ENCODE results near the gene RAD51C. TPM values are rescaled to one million over a fixed set of nuclear protein-coding genes. Genes with fewer than 3 reads are reported as not detected.

The RAD51C gene
- total RNA-seq, 1 experiment from 2014 or later: 15.2 TPM

- CTCF ChIA-PET: interaction anchor here (0.7 to 1.4 kb wide), 2 partner anchors 87 to 337 kb away, joined by 3 to 9 read pairs; no protein-coding TSS in a partner anchor
- Mint-ChIP-seq H3K9me3 (no peaks in the 10 kb centered on the region), H3K36me3 (no peaks in the 10 kb centered on the region), H3K4me3 (no peak overlapping the region), H3K27me3 (ENCODE audit: low read depth) (no peaks in the 10 kb centered on the region; the same call in 1 of the 2 replicates), H3K4me1 (peaks cover 14% of the 10 kb centered on the region), H3K27ac (no peak overlapping the region)
- POLR2A ChIA-PET: no interaction called here
- no peak for DNase-seq (ENCODE audit: low spot score)
- no peak for TF ChIP-seq ELF4 (CRISPR knock-in tag; IDR thresholded peaks at IDR 0.05; ENCODE audit: low read depth)
- TF ChIP-seq NFE2L1 (CRISPR knock-in tag; IDR thresholded peaks at IDR 0.05): no peak
- no peak for TF ChIP-seq FOXJ3 (CRISPR knock-in tag; IDR thresholded peaks at IDR 0.05; ENCODE audit: borderline replicate concordance)
- no peak for TF ChIP-seq SMAD3 (CRISPR knock-in tag; IDR thresholded peaks at IDR 0.05; ENCODE audit: borderline replicate concordance)
- no peak for TF ChIP-seq ZNF219 (CRISPR knock-in tag; IDR thresholded peaks at IDR 0.05; ENCODE audit: borderline replicate concordance)
- TF ChIP-seq CREM (CRISPR knock-in tag; IDR thresholded peaks at IDR 0.05): no peak
- TF ChIP-seq MYBL2 (CRISPR knock-in tag; IDR thresholded peaks at IDR 0.05): no peak
- TF ChIP-seq, protein P1, sequence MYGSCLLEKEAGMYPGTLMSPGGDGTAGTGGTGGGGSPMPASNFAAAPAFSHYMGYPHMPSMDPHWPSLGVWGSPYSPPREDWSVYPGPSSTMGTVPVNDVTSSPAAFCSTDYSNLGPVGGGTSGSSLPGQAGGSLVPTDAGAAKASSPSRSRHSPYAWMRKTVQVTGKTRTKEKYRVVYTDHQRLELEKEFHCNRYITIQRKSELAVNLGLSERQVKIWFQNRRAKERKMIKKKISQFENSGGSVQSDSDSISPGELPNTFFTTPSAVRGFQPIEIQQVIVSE (CRISPR knock-in tag; IDR thresholded peaks at IDR 0.05; ENCODE audit: borderline replicate concordance): no peak
- no peak for TF ChIP-seq ZNF532 (CRISPR knock-in tag; IDR thresholded peaks at IDR 0.05; ENCODE audit: borderline replicate concordance)
- no peak for TF ChIP-seq IRF2 (CRISPR knock-in tag; IDR thresholded peaks at IDR 0.05; ENCODE audit: borderline replicate concordance, low read depth)
- TF ChIP-seq, protein P2, sequence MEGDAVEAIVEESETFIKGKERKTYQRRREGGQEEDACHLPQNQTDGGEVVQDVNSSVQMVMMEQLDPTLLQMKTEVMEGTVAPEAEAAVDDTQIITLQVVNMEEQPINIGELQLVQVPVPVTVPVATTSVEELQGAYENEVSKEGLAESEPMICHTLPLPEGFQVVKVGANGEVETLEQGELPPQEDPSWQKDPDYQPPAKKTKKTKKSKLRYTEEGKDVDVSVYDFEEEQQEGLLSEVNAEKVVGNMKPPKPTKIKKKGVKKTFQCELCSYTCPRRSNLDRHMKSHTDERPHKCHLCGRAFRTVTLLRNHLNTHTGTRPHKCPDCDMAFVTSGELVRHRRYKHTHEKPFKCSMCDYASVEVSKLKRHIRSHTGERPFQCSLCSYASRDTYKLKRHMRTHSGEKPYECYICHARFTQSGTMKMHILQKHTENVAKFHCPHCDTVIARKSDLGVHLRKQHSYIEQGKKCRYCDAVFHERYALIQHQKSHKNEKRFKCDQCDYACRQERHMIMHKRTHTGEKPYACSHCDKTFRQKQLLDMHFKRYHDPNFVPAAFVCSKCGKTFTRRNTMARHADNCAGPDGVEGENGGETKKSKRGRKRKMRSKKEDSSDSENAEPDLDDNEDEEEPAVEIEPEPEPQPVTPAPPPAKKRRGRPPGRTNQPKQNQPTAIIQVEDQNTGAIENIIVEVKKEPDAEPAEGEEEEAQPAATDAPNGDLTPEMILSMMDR (IDR thresholded peaks at IDR 0.05): no peak
- no peak for TF ChIP-seq ZSCAN18 (CRISPR knock-in tag; IDR thresholded peaks at IDR 0.05)
- no peak for TF ChIP-seq ZNF281 (CRISPR knock-in tag; IDR thresholded peaks at IDR 0.05)
- TF ChIP-seq RORB (CRISPR knock-in tag; IDR thresholded peaks at IDR 0.05): no peak
- TF ChIP-seq TEAD1 (CRISPR knock-in tag; IDR thresholded peaks at IDR 0.05): no peak
- ATAC-seq: no peak; the same call in 1 of the 2 replicates
Measured at GRCh38 chr17:58667934-58668597, 24.3 kb upstream of the RAD51C start.
